Gastrocnemius medialis (tissue), 4 donors: ENCODE measurements around the gene SERPINA5.

Source experiments
- POLR2A ChIP-seq, 2 donors: fragments of 450-650 bp; IDR thresholded peaks; one replicate each; pipeline ENCODE4 v1.6.1; 2017; ENCODE audit warnings: antibody characterized with exemption in 2 of 2, mild to moderate bottlenecking in 2 of 2, moderate library complexity in 2 of 2
- TF ChIP-seq, protein P1 (sequence below), 5 experiments: fragments of 450-650 bp in 3 of 5; fragments of 200-600 bp in 2 of 5; sonication (generic) in 2 of 5; IDR thresholded peaks in 4 of 5; conservative IDR thresholded peaks in 1 of 5; 1 replicate in 4 of 5; 2 replicates in 1 of 5; pipeline ENCODE4 v1.5.1; 2016 to 2019; ENCODE audit warnings: antibody characterized with exemption in 5 of 5, mild to moderate bottlenecking in 3 of 5, moderate library complexity in 3 of 5

DNA sequence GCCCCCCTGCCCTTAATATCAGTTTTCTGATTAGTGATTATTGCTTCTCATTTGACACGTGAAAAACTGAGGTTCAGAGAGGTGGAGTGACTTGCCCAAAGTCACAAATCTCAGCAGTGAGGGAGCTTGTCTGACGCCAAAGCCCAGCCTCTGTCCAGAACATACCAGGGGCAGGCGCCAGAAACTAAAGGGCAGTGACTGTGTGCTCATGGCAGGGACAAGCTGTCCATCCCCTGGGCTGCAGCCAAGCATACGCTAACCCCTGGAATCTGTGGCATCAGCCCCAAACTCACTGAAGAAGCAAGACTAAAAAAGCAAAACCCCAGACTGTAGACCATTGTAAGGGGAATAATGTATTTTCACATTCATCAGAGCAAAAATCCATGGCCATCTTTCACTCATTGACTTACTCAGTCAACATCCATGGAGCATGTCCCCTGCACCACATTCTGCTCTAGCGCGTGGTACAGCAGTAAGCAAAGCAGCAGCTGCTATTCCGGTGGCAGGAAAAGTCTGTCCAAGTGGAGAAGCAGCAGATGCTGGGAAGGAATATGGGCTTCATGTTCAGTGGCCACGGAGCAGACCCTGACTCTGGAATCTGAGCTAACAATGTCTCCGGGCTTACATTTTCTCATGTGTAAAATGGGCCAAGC is 21.5 kb upstream of the SERPINA5 start:
- TF ChIP-seq, protein P1, sequence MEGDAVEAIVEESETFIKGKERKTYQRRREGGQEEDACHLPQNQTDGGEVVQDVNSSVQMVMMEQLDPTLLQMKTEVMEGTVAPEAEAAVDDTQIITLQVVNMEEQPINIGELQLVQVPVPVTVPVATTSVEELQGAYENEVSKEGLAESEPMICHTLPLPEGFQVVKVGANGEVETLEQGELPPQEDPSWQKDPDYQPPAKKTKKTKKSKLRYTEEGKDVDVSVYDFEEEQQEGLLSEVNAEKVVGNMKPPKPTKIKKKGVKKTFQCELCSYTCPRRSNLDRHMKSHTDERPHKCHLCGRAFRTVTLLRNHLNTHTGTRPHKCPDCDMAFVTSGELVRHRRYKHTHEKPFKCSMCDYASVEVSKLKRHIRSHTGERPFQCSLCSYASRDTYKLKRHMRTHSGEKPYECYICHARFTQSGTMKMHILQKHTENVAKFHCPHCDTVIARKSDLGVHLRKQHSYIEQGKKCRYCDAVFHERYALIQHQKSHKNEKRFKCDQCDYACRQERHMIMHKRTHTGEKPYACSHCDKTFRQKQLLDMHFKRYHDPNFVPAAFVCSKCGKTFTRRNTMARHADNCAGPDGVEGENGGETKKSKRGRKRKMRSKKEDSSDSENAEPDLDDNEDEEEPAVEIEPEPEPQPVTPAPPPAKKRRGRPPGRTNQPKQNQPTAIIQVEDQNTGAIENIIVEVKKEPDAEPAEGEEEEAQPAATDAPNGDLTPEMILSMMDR (IDR thresholded peaks at IDR 0.05 in 4 of 5, conservative IDR thresholded peaks at IDR 0.05 in 1 of 5): no peak
- TF ChIP-seq POLR2A (IDR thresholded peaks at IDR 0.05): no peak
